ENCODE data around the gene LSAMP.

The LSAMP gene

DNA sequence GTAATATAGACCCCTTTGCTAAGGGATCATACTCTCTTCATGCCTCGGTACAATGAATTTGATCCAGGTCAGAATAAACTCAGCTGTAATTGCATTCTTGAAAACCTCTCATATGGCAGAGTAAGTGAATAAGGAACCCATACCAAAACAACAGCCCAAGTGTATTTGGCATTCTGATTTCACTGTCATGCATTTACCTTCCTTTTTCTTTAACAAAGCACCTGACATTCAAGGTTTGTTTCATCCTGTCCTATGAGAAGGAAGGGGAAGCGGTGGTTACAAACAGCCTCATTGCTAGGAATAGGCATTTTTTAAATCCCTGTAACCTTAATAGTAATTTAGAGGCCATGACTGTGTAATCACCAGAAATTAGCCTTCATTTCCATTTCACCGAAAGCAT lies 97.1 kb downstream of the LSAMP start:
- no peaks in the 10 kb centered on the region for H3K4me1 ChIP-seq (ENCODE audit: control insufficient read depth, insufficient read depth, low read length)
- no peak overlapping the region for H3K4me2 ChIP-seq (ENCODE audit: low read length)
- H3K4me3 ChIP-seq (ENCODE audit: low read length): no peak overlapping the region
- H3K9me3 ChIP-seq (replicated peaks; ENCODE audit: low read length): no peaks in the 10 kb centered on the region
- no peak overlapping the region for H3K9ac ChIP-seq (ENCODE audit: low read depth, low read length)
- no peaks in the 10 kb centered on the region for H3K27me3 ChIP-seq (ENCODE audit: control insufficient read depth, insufficient read depth, low read length)
- H3K36me3 ChIP-seq (ENCODE audit: insufficient read depth, low read length): no peaks in the 10 kb centered on the region

DNA sequence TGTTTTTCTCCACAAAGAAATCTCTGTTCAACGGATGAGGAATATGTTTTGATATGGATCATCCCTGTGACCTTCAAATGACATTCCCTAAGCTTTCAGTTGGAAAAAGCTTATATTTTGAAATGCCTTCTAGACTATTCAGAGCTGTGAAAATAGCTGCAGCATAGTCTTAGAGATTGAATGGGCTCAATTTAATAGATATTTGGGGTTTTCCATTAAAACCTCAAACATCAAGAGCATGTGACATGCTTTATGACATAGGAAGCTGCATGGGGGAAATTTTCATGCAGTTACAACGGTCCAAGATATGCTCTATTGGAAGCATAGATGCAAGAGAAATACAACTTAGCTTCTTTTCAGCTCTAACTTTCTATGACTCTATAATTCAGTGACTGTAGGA lies 102.8 kb downstream of the LSAMP start:
- H3K4me3 ChIP-seq (ENCODE audit: low read length): no peak overlapping the region
- no peak overlapping the region for H3K9ac ChIP-seq (ENCODE audit: low read depth, low read length)
- no peaks in the 10 kb centered on the region for H3K36me3 ChIP-seq (ENCODE audit: insufficient read depth, low read length)
- H3K9me3 ChIP-seq (replicated peaks; ENCODE audit: low read length): no peaks in the 10 kb centered on the region
- H3K4me2 ChIP-seq (ENCODE audit: low read length): no peak overlapping the region
- no peaks in the 10 kb centered on the region for H3K27me3 ChIP-seq (ENCODE audit: control insufficient read depth, insufficient read depth, low read length)
- H3K4me1 ChIP-seq (ENCODE audit: control insufficient read depth, insufficient read depth, low read length): no peaks in the 10 kb centered on the region

- Histone ChIP-seq H3K9ac (ENCODE audit: low read depth, low read length) (no peak overlapping the region), H3K4me3 (ENCODE audit: low read length) (no peak overlapping the region), H3K4me2 (ENCODE audit: low read length) (no peak overlapping the region), H3K27me3 (ENCODE audit: control insufficient read depth, insufficient read depth, low read length) (no peaks in the 10 kb centered on the region), H3K36me3 (ENCODE audit: insufficient read depth, low read length) (no peaks in the 10 kb centered on the region), H3K9me3 (replicated peaks; ENCODE audit: low read length) (no peaks in the 10 kb centered on the region), H3K4me1 (ENCODE audit: control insufficient read depth, insufficient read depth, low read length) (no peaks in the 10 kb centered on the region)
Measured at GRCh38 chr3:116341899-116342298, 103.4 kb downstream of the LSAMP start.

DNA sequence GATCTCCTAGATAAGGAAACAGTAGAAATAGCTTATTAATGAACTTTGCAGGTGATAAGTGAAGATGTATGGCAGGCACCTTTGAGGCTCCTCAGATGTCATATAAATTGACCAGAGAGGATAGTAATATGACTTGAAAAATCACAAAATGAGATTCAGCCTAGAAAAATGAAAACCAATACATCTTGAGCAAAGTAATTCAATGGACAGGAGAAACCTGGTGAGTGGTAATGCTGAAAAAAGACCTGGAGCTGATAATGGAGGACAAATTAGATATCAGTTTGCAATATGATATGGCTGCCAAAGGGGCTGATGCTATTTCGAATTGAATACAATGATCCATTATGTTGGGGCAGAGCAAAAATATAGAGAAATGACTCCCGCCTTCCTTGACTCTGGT lies 103.9 kb downstream of the LSAMP start:
- Histone ChIP-seq H3K9me3 (replicated peaks; ENCODE audit: low read length) (no peaks in the 10 kb centered on the region), H3K27me3 (ENCODE audit: control insufficient read depth, insufficient read depth, low read length) (no peaks in the 10 kb centered on the region), H3K36me3 (ENCODE audit: insufficient read depth, low read length) (no peaks in the 10 kb centered on the region), H3K9ac (ENCODE audit: low read depth, low read length) (no peak overlapping the region), H3K4me1 (ENCODE audit: control insufficient read depth, insufficient read depth, low read length) (no peaks in the 10 kb centered on the region), H3K4me3 (ENCODE audit: low read length) (no peak overlapping the region), H3K4me2 (ENCODE audit: low read length) (no peak overlapping the region)

GRCh38 chr3:116340680-116341216 lies 104.5 kb downstream of the LSAMP start:
- no peaks in the 10 kb centered on the region for H3K4me1 ChIP-seq (ENCODE audit: control insufficient read depth, insufficient read depth, low read length)
- H3K4me2 ChIP-seq (ENCODE audit: low read length): no peak overlapping the region
- no peaks in the 10 kb centered on the region for H3K27me3 ChIP-seq (ENCODE audit: control insufficient read depth, insufficient read depth, low read length)
- no peaks in the 10 kb centered on the region for H3K9me3 ChIP-seq (replicated peaks; ENCODE audit: low read length)
- no peak overlapping the region for H3K4me3 ChIP-seq (ENCODE audit: low read length)
- no peaks in the 10 kb centered on the region for H3K36me3 ChIP-seq (ENCODE audit: insufficient read depth, low read length)
- H3K9ac ChIP-seq (ENCODE audit: low read depth, low read length): no peak overlapping the region

DNA sequence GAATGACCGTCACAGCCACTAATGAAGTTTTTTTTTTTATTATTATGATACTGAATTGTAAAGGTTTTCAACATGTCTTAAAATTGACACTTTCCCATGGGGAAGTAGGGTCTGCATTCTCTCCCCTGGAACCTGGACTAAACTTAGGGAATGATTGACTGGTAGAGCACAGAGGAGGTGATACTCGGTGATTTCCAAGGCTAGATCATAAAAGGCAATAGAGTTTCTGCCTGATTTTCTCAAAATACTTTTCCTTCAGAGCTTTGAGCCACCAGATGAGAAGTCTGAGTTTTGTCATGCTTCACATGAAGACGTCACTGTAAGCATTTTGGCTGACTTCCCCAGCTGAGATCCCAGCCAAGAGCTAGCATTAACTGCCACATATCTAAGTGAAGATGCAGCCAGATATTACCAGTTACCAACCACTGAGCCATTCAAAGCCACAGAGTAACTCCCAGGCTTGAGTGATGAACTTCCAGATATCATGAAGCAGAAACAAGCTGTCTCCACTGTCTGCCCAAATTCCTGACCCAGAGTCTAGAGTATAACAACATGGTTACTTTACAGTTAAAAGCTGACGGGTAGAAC lies 105.8 kb downstream of the LSAMP start:
- Histone ChIP-seq H3K9ac (ENCODE audit: low read depth, low read length) (no peak overlapping the region), H3K9me3 (replicated peaks; ENCODE audit: low read length) (no peaks in the 10 kb centered on the region), H3K4me1 (ENCODE audit: control insufficient read depth, insufficient read depth, low read length) (no peaks in the 10 kb centered on the region), H3K27me3 (ENCODE audit: control insufficient read depth, insufficient read depth, low read length) (no peaks in the 10 kb centered on the region), H3K4me3 (ENCODE audit: low read length) (no peak overlapping the region), H3K4me2 (ENCODE audit: low read length) (no peak overlapping the region), H3K36me3 (ENCODE audit: insufficient read depth, low read length) (no peaks in the 10 kb centered on the region)

DNA sequence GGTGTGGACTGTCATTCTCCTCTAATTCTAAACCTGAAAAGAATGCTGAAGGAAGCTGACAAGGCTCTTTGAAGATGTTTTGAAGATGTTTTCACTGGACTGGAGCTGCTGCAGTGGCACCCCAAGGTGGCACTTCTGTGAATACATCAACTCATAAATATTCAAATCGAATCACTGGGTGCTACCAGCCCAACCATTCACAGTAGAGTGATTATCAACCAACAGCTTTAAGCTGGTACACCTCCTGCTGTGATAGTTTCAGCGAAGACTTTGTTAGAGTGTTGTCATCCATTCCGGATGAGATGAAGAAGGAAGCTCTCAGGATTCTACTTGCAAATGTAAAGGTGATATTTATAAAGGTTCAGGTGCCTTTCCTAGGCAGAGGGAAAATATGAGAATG lies 106.6 kb downstream of the LSAMP start:
- Histone ChIP-seq H3K4me2 (ENCODE audit: low read length) (no peak overlapping the region), H3K36me3 (ENCODE audit: insufficient read depth, low read length) (no peaks in the 10 kb centered on the region), H3K4me3 (ENCODE audit: low read length) (no peak overlapping the region), H3K4me1 (ENCODE audit: control insufficient read depth, insufficient read depth, low read length) (no peaks in the 10 kb centered on the region), H3K9ac (ENCODE audit: low read depth, low read length) (no peak overlapping the region), H3K9me3 (replicated peaks; ENCODE audit: low read length) (no peaks in the 10 kb centered on the region), H3K27me3 (ENCODE audit: control insufficient read depth, insufficient read depth, low read length) (no peaks in the 10 kb centered on the region)

- H3K9ac ChIP-seq (ENCODE audit: low read depth, low read length): no peak overlapping the region
- no peak overlapping the region for H3K4me2 ChIP-seq (ENCODE audit: low read length)
- H3K9me3 ChIP-seq (replicated peaks; ENCODE audit: low read length): no peaks in the 10 kb centered on the region
Measured at GRCh38 chr3:116337229-116337628, 108.1 kb downstream of the LSAMP start.

DNA sequence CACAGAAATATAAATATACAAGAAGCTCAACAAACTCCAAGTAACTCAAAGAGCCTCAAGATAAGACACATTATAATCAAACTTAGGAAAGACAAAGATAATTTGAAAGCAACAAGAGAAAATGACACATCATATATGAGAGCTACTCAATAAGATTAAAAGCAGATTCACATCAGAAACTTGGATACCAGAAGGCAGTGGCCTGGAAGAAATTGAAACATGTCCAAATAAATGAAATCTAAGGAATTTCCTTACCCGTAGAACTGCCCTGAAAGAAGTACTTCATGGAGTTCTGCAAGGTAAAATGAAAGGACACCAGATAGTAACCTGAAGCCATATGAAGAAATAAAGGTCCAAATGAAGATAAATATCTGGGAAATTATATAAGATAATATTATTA lies 113.9 kb downstream of the LSAMP start:
- Histone ChIP-seq H3K4me2 (ENCODE audit: low read length) (no peak overlapping the region), H3K4me3 (ENCODE audit: low read length) (no peak overlapping the region), H3K4me1 (ENCODE audit: control insufficient read depth, insufficient read depth, low read length) (no peaks in the 10 kb centered on the region), H3K9ac (ENCODE audit: low read depth, low read length) (no peak overlapping the region), H3K36me3 (ENCODE audit: insufficient read depth, low read length) (no peaks in the 10 kb centered on the region), H3K9me3 (replicated peaks; ENCODE audit: low read length) (no peaks in the 10 kb centered on the region), H3K27me3 (ENCODE audit: control insufficient read depth, insufficient read depth, low read length) (no peaks in the 10 kb centered on the region)

More at GRCh38 chr3:116337229-116337628, 108.1 kb downstream of the LSAMP start:
- Histone ChIP-seq H3K27me3 (ENCODE audit: control insufficient read depth, insufficient read depth, low read length) (no peaks in the 10 kb centered on the region), H3K4me1 (ENCODE audit: control insufficient read depth, insufficient read depth, low read length) (no peaks in the 10 kb centered on the region), H3K4me3 (ENCODE audit: low read length) (no peak overlapping the region), H3K36me3 (ENCODE audit: insufficient read depth, low read length) (no peaks in the 10 kb centered on the region)

DNA sequence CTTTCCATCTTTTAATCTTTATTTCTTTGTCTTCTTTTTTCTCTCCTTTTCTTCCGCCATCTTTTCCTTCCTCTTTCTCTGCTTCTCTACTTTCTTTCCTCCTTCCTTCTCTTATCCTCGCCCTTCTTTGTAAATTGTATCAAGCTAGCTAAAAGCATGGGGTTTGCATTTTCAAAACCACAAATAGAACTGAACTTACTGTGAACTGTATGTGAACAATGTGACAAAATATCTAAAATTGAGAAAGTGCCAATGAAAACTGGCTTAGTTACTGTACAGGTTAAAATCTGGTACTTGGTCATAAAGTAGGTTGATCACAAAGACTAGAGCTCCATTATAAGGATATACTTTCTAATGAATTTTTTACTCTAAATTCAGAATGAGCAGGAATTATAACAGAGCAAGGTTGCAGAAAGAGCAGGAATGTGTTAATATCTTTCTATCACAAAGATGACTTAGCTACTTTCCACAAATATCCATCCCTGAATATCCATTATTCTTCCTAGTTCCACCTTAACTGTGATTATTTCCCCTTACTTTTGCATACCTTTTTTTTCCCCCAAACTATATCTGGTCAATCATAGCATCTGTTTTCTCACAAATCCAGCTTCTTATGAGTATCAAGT lies 122.4 kb downstream of the LSAMP start:
- H3K4me3 ChIP-seq (ENCODE audit: low read length): no peak overlapping the region
- no peaks in the 10 kb centered on the region for H3K27me3 ChIP-seq (ENCODE audit: control insufficient read depth, insufficient read depth, low read length)
- H3K4me1 ChIP-seq (ENCODE audit: control insufficient read depth, insufficient read depth, low read length): no peaks in the 10 kb centered on the region
- no peaks in the 10 kb centered on the region for H3K9me3 ChIP-seq (replicated peaks; ENCODE audit: low read length)
- H3K9ac ChIP-seq (ENCODE audit: low read depth, low read length): no peak overlapping the region
- H3K4me2 ChIP-seq (ENCODE audit: low read length): no peak overlapping the region
- no peaks in the 10 kb centered on the region for H3K36me3 ChIP-seq (ENCODE audit: insufficient read depth, low read length)

- no peaks in the 10 kb centered on the region for H3K9me3 ChIP-seq (replicated peaks; ENCODE audit: low read length)
- H3K4me1 ChIP-seq (ENCODE audit: control insufficient read depth, insufficient read depth, low read length): no peaks in the 10 kb centered on the region
- no peak overlapping the region for H3K9ac ChIP-seq (ENCODE audit: low read depth, low read length)
- H3K4me3 ChIP-seq (ENCODE audit: low read length): no peak overlapping the region
- no peaks in the 10 kb centered on the region for H3K27me3 ChIP-seq (ENCODE audit: control insufficient read depth, insufficient read depth, low read length)
- H3K4me2 ChIP-seq (ENCODE audit: low read length): no peak overlapping the region
- no peaks in the 10 kb centered on the region for H3K36me3 ChIP-seq (ENCODE audit: insufficient read depth, low read length)
Measured at GRCh38 chr3:116318370-116318769, 126.9 kb downstream of the LSAMP start.

DNA sequence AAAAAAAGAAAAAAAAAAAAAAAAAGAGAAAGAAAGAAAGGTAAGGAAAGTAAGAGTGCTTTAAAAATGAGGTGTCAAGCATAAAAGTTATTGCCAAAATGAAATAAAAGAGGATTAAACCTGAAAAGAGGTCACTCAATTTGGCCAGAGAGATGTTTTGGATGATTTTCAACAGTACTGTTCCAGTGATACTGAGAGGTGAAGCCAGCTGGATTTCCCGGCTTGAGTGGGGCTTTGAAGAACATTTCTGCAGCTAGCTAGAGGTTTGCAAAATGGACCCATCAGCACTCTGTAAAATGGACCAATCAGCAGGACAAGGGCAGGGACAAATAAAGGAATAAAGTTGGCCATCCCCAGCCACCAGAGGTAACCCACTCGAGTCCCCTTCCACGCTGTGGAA lies 128.5 kb downstream of the LSAMP start:
- Histone ChIP-seq H3K4me3 (ENCODE audit: low read length) (no peak overlapping the region), H3K9me3 (replicated peaks; ENCODE audit: low read length) (no peaks in the 10 kb centered on the region), H3K4me1 (ENCODE audit: control insufficient read depth, insufficient read depth, low read length) (no peaks in the 10 kb centered on the region), H3K36me3 (ENCODE audit: insufficient read depth, low read length) (no peaks in the 10 kb centered on the region), H3K27me3 (ENCODE audit: control insufficient read depth, insufficient read depth, low read length) (no peaks in the 10 kb centered on the region), H3K9ac (ENCODE audit: low read depth, low read length) (no peak overlapping the region), H3K4me2 (ENCODE audit: low read length) (no peak overlapping the region)
